ENCODE results near the gene CHMP4A.

CHMP4A gene

DNA sequence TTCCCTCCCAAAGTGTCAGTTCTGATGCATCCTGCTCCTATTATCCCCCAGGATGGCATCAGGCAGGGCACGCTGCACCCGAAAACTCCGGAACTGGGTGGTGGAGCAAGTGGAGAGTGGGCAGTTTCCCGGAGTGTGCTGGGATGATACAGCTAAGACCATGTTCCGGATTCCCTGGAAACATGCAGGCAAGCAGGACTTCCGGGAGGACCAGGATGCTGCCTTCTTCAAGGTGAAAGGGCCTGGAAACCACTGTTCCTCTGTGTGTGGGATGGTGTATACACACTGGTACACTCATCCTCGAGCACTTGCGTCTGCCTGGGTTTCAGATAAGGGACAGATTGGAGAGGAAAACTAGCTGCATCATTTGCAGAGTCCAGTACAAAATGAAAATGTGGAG, 51.2 kb downstream of the CHMP4A start:
- peak overlapping the region; percentile 78 for H3K4me3 ChIP-seq (ENCODE audit: low read depth, low read length)

GRCh38 chr14:24160850-24161804, 52.2 kb downstream of the CHMP4A start, which contains the start of gene IRF9:
Gene IRF9, plus strand, starts transcription at chr14:24161265. Its CDS starts 880 bp downstream, at chr14:24162145.
- DNase-seq (ENCODE audit: low read depth): peak; percentile 96
- peak; percentile 71 for TF ChIP-seq CTCF (IDR thresholded peaks at IDR 0.05; ENCODE audit: low read depth, low read length)
- TF ChIP-seq POLR2A (IDR thresholded peaks at IDR 0.05; ENCODE audit: extremely low read depth, insufficient read length): no peak
- peak; percentile 76; the same call in 1 of the 2 replicates for TF ChIP-seq MYC (IDR thresholded peaks at IDR 0.05; ENCODE audit: low read depth, low read length)
- TF ChIP-seq, protein P1, sequence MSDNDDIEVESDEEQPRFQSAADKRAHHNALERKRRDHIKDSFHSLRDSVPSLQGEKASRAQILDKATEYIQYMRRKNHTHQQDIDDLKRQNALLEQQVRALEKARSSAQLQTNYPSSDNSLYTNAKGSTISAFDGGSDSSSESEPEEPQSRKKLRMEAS (IDR thresholded peaks at IDR 0.05; ENCODE audit: low read depth, low read length): peak; percentile 99
- H3K4me3 ChIP-seq (ENCODE audit: low read depth, low read length): peak within 1 kb of the TSS; percentile 78

More for the DNA sequence above, 51.2 kb downstream of the CHMP4A start:
- no peak for DNase-seq (ENCODE audit: low read depth)
- no peak for TF ChIP-seq MYC (IDR thresholded peaks at IDR 0.05; ENCODE audit: low read depth, low read length)
- TF ChIP-seq, protein P1 (IDR thresholded peaks at IDR 0.05; ENCODE audit: low read depth, low read length): no peak
- TF ChIP-seq POLR2A (IDR thresholded peaks at IDR 0.05; ENCODE audit: extremely low read depth, insufficient read length): no peak
- TF ChIP-seq CTCF (IDR thresholded peaks at IDR 0.05; ENCODE audit: low read depth, low read length): no peak

DNA sequence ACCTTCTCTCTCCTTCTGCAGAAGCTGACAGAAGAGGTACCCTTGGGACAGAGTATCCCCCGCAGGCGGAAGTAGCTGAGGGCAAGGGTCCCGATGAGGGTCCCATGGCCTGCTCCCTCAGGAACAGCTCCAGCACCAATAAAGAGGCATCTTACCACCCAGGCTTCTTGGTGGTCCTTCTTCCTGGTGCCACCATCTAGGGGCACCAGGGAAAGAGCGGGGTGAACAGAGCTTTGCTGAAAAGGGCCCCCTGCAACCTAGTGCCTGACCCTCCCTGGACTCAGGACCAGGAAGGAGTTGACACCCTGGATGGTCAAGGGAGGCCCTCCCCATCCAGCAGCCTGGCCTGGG, 52.8 kb downstream of the CHMP4A start:
- no peak overlapping the region for H3K4me3 ChIP-seq (ENCODE audit: low read depth, low read length)
- TF ChIP-seq MYC (IDR thresholded peaks at IDR 0.05; ENCODE audit: low read depth, low read length) (no peak), CTCF (IDR thresholded peaks at IDR 0.05; ENCODE audit: low read depth, low read length) (no peak), POLR2A (IDR thresholded peaks at IDR 0.05; ENCODE audit: extremely low read depth, insufficient read length) (no peak)
- TF ChIP-seq, protein P1 (IDR thresholded peaks at IDR 0.05; ENCODE audit: low read depth, low read length): no peak
- no peak for DNase-seq (ENCODE audit: low read depth)

- DNase-seq (ENCODE audit: low read depth): no peak
- TF ChIP-seq CTCF (IDR thresholded peaks at IDR 0.05; ENCODE audit: low read depth, low read length) (no peak), POLR2A (IDR thresholded peaks at IDR 0.05; ENCODE audit: extremely low read depth, insufficient read length) (no peak), MYC (IDR thresholded peaks at IDR 0.05; ENCODE audit: low read depth, low read length) (no peak)
- TF ChIP-seq, protein P1 (IDR thresholded peaks at IDR 0.05; ENCODE audit: low read depth, low read length): no peak
- H3K4me3 ChIP-seq (ENCODE audit: low read depth, low read length): no peak overlapping the region
Observed at GRCh38 chr14:24159777-24160498, 53.4 kb downstream of the CHMP4A start.
